HS-27A (cell line): Measurements from ENCODE around the gene SLC16A4.
"Not testable (repeated sequence)": the region's sequence is repeated elsewhere in the genome, so short reads cannot be mapped to it uniquely, and the experiment has no call there.

Experiments
- DNase-seq: peaks from one replicate; pipeline ENCODE4 v3.0.0-alpha.2; 2012; ENCODE audit warnings: low read depth, missing footprints

SLC16A4 gene

DNA sequence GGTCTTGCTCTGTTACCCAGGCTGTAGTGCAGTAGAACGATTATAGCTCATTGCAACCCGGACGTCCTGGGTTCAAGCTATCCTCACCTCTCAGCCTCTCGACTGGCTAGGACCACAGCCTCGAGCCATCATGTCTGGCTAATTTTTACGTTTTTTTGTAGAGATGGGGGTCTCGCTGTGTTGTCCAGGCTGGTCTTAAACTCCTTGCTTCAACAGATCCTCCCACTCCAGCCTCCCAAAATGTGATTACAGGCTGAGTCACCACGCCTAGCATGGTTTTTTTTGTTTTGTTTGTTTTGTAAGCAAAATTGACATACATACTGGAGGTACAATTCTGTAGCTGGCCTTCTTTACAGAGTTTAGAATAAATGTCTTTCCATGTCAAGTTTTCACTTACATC lies 17.7 kb upstream of the SLC16A4 start:
- DNase-seq, result no peak

DNA sequence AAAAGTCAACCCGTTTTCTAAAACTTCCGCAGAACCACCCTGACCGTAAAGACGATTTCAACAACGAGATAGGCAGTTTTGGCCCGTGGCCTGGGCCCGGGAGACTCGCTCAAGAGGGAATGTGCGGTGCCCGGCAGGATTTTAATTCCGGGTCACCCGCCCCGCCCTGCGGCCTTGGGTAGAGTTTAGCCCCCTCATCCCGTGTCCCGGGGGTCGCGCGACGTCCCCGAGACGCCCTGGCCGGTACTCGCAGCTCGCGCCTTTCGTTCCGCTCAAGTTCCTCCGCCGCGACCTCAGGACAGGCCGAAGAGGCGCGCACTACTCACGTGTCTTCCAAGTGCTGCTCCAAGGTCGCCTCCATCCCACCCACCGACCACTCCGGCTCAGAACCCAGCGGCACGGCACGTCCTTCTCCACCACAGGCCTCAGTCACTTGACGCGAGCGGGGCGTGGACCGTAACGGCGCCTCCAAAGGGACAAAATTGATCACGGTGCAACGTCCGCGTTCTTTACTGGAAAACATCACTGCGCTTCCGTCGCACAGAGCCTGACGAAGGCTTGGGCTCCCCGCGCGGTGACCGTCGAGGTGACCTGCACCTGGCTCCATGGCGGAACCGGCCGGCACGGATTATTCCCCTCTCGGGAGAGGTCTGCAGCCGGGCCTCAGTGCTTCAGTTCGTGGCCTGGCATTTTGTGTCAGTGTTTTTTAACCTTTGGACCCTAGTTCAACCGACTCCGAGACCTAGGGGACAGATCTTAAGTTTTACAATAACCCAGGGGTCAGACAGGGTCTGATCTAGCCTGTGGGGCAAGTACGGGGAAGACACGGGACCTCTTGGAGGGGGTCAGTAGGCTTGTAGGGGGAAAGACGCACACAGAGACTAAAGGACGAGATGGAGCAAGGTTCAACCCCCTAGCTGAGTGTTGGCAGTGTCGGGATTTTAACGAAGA lies 16.7 kb upstream of the SLC16A4 start, which contains the start of gene LAMTOR5:
LAMTOR5 (minus strand) TSS at position 435 of the 951 bp plus-strand sequence; CDS start at position 361, 74 bp downstream.
- DNase-seq, result peak; percentile 89

DNA sequence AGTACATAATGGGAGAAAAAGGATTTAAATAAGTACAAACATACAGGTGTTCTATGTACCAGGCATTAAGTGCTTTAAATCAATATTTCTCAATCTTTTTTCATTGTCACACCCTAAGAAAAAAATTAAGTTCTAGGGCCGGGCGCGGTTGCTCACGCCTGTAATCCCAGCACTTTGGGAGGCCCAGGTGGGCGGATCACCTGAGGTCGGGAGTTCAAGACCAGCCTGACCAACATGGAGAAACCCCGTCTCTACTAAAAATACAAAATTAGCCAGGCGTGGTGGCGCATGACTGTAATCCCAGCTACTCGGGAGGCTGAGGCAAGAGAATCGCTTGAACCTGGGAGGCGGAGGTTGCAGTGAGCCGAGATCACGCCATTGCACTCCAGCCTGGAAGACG lies 15.6 kb upstream of the SLC16A4 start:
- DNase-seq, result not testable (repeated sequence)

DNA sequence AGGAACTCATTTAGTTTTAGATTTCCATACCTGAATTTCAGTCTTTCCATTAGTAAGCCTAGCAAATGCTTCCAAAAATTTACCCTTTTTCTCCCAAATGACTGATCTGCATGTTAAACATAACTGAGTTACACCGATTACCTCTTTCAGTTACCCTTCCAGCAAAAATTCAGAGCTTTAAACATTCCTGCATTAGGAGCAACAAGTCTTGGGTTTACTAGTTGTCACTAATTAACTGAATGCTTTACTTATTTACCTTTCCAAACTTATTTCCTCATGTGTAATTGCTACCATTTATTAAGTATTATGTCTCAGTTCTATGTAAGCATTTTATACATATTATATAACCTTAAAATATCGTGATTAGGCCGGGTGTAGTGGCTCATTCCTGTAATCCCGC lies 13.6 kb upstream of the SLC16A4 start:
- no peak for DNase-seq

DNA sequence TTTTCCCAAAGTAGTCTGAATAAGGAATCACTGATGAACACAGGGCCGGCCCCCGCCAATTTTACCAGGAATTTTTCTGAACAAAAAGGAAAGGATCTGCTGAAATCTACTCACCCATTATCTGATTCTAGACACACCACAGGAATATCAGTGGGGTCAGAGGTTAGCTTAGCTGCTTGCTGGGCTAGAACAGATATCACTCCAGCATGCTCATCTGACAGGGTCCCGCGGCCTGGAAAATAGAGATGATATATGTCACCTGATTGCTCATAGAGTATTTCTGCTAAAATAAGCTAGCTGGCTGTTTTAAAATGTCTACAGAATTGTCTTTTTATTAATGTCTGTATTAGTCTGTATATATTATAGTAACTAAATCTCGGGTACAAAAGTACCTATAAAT lies 13.0 kb upstream of the SLC16A4 start:
- DNase-seq, result no peak

DNA sequence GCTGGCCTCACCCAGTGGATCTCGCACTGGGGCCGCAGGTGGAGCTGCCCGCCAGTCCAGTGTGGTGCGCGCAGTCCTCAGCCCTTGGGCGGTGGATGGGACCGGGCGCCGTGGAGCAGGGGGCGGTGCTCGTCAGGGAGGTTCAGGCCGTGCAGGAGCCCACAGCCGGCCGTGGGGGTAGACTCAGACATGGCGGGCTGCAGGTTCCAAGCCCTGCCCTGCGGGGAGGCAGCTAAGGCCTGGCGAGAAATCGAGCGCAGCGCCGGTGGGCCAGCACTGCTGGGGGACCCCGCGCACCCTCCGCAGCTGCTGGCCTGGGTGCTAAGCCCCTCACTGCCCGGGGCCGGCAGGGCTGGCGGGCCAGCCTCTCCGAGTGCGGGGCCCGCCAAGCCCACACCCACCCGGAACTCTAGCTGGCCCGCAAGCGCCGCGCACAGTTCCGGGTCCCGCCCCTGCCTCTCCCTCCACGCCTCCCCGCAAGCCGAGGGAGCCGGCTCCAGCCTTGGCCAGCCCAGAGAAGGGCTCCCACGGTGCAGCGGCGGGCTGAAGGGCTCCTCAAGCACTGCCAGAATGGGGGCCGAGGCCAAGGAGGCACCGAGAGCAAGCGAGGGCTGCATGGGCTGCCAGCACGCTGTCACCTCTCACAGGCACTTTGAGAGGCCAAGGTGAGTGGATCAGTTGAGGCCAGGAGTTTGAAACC lies 5.6 kb upstream of the SLC16A4 start:
- DNase-seq, result not testable (repeated sequence)

DNA sequence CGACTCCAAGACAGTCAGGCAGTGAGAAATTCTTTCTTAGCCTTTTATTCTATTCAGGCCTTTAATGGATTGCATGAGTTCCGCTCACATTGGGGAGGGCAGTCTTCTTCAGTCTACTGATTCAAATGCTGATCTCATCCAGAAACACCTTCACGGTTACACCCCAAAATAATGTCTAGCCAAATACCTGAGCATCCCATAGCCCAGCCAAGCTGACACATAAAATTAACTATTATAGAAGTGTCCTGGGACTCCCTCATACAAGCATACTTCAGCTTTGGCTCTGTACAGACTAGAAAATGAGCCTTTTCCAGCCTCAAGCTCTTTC lies 3.6 kb upstream of the SLC16A4 start:
- no peak for DNase-seq

DNA sequence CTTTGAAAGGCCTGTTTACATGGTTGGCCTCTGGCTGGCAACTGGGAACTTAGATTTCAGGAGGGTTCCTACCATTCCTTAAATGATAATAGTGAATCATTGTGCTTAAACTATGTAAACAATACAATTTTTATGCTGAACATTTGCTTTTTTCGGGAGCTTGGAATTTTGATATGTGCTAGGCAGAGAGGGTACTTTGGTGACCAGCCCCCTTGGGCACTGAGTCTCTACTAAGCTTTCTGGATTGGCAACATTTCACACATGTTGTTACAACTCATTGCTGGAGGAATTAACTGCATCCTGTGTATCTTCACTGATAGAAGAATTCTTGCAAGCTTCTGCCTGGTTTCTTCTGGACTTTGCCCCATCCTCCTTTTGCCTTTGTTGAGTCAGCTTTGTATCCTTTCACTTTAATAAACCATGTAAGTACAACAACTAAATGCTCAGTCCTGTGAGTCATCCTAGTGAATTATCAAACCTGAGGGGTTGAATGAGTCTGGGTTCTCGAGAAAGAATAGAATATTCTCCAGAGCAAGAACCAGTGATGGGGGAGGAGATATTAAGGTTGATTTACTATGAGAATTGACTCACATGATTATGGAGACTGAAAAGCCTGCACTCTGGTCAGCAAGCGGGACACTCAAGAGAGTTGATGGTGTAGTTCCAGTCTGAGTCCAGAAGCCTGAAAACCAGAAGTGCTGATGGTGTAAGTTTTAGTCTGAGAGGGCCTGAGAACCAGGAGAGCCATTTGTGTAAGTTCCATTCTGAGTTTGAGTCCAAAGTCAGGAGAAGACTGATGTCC lies 3.1 kb upstream of the SLC16A4 start:
- DNase-seq, result no peak

DNA sequence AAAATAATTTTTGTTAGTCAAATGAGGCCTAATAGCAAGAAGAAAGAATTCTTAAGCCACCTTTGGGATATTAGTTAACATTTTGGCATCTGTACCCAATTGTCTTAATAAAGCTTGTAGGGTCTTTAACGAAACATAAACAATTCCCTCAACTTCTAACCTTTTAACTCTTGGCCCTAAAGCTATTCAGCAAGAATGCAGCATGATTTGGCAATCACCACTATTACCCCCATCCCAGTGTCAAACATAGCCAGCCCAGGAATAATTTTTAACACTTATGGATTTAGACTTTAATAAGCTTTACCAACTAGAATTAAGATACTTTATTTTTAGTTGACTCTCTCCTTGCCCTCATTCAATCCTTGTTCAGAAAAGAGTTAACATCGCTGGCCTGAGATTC lies 2.5 kb upstream of the SLC16A4 start:
- no peak for DNase-seq

DNA sequence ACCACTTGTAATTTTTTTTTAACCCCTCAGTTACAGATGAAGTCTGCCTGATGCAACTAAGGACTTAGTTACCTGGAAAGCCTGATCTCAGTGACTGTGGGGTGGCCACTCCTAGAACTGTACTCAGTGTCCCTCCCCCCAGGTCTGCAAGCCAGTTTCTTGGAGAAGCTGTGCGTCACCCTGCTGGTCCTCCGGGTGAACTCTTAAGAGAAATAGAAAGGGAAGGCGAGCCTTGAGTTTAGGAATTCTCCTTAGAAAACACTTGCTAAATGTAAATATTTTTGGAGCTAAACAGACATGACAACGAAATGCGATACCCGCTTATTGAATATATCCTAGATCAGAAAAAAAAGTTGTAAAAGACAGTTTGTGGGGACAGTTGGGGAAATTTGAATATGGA lies 730 bp downstream of the SLC16A4 start:
- DNase-seq, result no peak

DNA sequence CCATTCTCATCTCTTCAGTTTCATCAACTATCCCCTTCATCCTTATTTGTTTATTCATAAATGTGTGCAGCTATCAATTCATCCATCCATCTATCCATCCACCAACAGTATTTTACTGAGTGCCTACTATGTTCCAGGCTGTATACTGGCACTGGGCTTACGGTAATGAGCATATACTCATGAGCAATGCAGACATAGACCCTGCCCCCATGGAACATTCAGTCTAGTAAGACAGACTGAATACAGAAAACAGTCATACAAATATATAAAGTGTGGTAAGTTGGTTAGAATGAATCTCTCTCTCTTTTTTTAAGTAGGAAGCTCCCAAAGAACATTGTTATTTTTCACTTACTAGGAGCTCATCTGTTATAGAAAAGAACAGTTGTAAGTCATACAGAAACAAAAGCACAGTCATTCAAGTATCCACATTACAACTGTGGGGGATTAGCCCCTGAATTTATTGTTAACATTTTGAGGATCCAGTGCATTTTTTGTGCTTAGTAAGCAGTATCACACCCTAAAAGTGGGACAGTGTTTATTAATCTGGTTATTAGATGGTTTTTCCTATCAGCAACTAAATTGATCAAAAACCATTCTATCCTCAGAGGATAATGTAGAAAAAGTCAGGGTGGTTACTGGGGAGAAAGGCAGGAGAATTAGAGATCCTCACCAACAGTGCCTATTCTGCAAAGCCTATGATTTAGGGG lies 3.6 kb downstream of the SLC16A4 start:
- DNase-seq, result no peak

DNA sequence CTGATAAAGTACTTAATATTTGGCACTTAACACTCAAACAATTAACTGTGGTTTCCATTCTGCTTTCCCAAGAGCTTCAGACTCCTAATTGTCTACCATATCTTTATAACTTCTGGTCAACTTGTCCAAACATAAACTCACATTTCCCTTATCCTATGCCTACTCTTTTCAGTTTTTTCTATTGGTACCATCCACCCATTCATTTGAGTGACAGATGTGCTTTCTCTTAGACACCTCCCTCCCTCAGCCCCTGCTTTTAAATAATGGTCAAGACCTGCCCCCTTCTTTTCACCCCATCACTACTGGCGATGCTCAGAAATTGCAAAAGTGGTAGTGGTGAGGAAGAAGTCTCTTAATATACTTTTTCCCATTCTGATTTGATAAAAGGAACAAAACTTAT lies 5.5 kb downstream of the SLC16A4 start:
- DNase-seq, result no peak

DNA sequence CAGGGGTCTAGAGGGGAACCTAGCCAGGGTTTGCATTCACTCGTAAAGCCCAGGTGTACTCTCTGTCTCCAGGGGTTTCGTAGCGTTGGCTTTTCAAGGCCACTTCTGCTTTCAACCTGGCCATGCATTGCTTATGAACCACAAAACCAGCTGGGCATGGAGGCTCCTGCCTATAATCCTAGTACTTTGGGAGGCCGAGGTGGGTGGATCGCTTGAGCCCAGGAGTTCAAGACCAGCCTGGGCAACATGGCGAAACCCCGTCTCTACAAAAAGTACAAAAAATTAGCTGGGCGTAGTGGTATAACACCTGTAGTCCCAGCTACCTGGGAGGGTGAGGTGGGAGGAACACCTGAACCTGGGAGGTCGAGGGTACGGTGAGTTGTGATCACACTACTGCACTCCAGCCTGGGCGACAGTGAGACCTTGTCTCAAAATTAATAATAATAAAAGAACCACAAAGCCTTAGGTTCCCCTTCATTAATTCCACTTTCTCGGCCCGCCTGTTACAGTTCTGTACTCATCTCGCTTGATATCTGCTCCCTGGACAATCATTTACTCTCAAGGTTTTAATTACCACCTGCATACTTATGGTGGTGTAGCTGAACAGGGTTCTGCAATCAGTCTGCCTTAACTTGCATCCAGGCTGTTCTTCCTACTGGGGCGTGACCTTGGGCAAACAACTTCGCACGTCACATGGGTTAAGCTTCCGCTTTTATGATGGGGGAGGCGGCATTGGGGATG lies 6.1 kb downstream of the SLC16A4 start:
- DNase-seq, result no peak

DNA sequence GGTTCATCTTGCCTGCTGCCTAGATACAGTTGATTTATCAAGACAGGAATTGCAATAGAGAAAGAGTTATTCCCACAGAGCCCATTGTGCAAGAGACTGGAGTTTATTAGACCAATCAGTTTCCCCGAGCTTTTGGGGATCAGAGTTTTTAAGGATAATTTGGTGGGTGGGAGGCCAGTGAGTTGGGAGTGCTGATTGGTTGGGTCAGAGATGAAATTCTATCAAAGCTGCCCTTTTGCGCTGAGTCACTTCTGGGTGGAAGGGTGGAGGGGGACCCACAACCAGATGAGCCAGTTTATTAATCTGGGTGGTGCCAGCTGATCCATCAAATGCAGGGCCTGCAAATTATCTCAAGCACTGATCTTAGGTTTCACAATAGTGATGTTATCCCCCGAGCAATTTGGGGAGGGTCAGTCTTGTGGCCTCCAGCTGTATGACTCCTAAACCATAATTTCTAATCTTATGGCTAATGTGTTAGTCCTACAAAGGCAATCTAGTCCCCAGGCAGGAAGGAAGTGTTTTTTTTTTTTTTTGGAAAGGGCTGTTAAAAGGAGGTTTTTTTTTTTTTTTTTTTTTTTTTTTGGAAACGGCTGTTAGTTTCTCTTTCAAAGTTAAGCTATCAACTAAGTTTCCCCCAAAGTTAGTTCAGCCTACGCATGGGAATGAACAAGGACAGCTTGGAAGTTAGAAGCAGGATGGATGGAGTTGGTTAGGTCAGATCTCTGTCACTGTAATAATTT lies 7.4 kb downstream of the SLC16A4 start:
- DNase-seq, result no peak

DNA sequence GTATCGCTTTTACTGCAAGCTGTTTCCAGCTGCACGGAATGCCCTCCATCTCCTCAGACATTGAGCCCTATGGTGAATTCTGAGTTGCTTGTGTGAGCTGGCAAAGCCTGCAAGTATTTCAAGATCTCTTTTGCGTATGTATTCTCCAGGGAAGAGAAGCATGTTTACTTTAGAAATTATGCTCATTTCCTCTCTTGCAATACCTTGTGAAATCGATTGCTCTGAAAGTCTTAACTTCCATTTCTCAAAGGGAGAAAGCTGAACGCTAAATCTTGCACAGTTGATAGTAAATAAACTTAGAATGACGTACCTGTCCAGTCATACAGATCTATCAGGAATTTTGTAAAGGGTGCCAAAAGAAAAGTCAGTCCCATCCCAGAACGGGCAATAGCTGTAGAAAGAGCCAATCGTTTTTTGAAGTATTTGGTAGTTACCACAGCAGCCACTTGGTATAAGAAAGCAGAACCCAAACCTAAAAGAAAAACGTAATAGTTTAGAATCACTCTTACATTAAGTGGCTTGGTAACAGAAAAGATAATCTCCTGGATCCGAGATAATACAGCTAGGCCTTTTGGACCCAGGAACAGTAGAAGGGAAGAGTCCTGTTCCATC lies 10.0 kb downstream of the SLC16A4 start:
- DNase-seq, result no peak

DNA sequence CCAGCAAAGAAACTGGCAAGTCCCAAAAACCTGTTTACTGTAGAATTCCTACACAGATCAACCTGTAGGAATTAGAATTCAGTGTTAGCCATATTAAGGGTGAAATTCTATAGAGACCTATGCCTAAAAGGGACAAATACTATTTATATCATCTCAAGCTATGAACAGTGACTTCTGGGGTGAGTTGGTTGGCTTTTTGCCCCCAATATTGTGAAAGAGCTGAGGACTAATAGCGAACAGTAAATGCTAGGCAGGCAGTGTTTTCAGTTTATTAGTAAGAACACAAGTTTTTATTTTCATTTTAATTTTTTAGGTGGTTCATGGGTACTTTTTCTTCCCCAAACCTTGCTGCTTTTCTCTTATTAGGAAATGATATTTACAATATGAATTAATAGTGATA lies 15.3 kb downstream of the SLC16A4 start:
- DNase-seq, result no peak

DNA sequence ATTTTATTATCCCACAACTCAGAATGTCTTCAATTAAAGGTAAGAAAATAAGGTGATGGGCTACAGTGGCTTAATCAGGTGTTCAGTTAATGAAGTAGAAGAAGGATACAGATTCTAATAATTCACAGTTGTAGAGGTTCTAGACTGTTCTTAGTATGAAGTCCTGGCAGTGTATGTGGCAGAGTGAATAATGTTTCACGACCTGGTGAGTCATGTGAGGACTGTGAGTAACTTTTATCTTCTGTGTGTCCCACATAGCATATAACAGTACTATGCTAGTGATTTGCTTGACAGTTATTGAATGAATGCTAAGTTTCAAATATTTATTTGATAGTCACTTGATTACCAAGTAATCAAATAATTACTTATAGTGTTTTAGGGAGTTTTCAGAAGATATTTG lies 20.0 kb downstream of the SLC16A4 start:
- peak; percentile 17 for DNase-seq

DNA sequence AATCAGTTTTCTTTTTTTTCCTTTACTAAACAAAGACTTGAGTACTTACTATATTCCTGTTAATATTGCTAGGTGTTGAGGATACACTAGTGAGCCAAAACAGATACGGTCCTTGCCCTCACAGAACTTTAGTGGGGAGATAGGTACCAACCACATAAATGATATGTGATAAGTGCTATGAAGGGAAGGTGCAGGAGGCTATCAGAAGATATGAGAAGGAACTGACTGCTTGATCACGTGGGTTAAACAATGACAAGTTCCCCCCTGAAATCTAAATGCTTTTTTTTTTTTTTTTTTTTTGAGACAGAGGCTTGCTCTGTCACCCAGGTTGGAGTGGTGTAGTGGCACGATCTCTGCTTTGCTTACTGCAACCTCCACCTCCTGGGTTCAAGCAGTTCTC lies 26.6 kb downstream of the SLC16A4 start:
- no peak for DNase-seq

DNA sequence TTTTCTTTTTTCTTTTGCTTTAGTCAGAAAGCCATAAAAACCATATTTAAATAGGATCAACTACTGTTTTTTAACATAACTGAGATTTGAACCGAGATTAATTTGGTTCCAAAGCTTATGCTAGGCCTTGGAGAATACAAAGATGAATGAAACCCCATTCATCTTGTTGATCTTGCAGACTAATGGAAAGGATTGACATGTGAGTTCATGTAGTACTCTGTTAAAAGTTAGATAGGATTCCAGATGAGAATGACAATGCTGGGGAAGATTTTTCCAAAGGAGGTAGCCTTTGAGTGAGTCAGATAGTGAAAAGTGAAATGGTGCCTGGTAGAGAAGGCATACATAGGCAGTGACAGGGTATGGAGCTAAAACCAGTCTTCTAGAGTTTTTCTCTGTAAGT lies 29.0 kb downstream of the SLC16A4 start:
- DNase-seq, result no peak

DNA sequence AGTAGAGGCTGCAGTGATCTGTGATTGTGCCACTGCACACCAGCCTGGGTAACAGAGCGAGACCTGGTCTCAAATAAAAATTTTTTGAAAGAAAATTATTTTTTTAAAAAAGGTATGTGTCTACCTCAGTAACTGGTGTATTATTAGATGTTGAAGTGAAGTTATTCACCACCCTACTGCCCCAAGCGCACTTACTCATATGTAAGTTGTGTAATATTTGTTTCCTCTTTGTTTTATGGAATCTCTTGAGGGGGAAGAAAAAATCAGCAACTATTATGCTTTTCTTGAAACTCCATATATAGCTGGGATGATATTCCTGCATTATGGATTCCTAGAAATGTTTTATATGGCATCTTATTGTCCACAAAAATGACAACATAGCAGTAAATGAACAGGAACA lies 30.4 kb downstream of the SLC16A4 start:
- no peak for DNase-seq
